Activated T-cell treated with anti-CD3 and anti-CD28 coated beads, Interleukin-2, amount 50 U/mL, for 1 hour (primary cell): ENCODE results near the gene NUMB.
"Not testable (repeated sequence)": the region's sequence is repeated elsewhere in the genome, so short reads cannot be mapped to it uniquely, and the experiment has no call there.

Experiments
- DNase-seq: peaks from one replicate; pipeline ENCODE4 v3.0.0-alpha.2; 2020

Gene NUMB

GRCh38 chr14:73403181-73403752, 55.1 kb downstream of the NUMB start:
- no peak for DNase-seq

DNA sequence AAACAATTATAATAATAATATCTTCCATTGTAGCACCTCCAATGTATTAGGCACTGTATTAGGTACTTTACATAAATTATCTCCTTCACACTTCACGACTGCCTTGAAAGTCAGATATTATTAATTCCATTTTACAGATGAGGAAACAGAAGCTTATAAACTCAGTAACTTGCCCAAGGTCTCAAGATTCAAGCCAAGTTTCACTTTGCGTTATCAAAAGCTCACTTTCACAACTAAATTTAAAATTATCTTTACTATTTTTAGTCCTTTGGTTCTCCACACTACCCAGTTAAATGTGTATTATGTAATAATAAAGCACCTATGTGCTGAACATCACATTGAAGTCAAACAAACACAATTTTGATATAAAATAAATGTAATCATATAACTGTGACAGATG, 55.8 kb downstream of the NUMB start:
- DNase-seq, result no peak

- DNase-seq, result no peak
Measured at GRCh38 chr14:73397810-73398209, 60.5 kb downstream of the NUMB start.

GRCh38 chr14:73394317-73394716, 64.0 kb downstream of the NUMB start:
- DNase-seq, result no peak

DNA sequence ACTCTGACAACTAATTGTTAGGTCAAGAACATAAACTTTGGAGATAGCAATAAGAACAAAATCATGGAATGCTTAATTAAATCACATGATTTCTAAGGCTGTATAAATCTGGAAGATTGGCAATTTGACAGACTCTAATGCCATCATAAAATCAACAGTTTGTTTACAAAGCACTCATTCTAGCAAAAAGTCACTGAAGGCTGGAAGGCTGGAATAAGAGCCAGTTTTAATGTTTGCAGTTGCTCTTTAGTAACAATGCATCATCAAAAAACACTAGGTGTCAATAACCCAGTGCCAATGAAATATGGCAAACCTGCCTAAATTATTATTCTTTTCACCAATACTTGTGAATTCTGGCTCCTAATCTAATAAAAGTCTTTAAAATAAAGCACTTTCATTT, 65.0 kb downstream of the NUMB start:
- DNase-seq, result no peak

DNA sequence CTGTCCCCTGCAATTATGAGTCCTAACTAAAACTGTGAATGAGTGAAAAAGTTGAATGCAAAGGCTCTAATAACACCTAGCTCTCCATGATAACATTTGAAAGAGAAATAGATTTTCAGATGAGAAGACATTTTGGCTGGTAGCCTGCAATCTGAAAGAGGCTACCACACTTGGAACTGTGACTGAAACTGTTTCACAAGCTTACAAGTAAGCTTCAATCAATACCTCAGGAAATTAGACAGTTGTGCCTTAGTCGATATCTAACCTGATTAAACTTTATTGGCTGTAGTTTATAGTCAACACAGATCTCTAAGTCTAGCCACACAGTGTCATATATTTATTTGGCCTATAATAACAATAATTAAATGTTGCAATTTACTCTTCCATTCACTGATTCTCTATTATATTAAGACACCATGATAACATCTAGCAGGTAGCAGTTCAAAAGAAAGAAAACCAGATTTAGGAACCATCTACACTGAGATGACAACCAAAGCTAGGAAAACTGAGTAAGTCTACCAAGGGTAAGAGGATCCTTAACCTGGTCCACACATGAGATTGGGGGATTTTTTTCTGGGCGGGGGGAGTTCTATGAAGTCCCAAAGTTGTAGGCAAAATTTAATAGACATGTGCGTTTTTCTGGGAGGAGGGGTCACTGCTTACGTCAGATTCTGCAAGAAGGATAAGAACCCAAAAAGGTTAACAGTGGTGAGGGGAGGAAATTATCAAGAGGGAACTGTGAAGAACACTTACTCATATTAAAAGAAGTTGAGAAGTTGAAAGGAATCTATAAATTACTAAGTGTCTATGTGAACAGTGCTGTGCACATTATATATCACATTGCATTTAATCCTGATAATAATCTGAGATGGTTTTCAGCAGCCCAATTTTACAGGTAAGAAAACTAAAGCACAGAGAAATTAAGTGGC, 65.8 kb downstream of the NUMB start:
- no peak for DNase-seq

- DNase-seq, result not testable (repeated sequence)
Measured at GRCh38 chr14:73387860-73388259, 70.5 kb downstream of the NUMB start.

- no peak for DNase-seq
Measured at GRCh38 chr14:73386342-73386741, 72.0 kb downstream of the NUMB start.

- DNase-seq, result not testable (repeated sequence)
Measured at GRCh38 chr14:73385021-73385420, 73.3 kb downstream of the NUMB start.

DNA sequence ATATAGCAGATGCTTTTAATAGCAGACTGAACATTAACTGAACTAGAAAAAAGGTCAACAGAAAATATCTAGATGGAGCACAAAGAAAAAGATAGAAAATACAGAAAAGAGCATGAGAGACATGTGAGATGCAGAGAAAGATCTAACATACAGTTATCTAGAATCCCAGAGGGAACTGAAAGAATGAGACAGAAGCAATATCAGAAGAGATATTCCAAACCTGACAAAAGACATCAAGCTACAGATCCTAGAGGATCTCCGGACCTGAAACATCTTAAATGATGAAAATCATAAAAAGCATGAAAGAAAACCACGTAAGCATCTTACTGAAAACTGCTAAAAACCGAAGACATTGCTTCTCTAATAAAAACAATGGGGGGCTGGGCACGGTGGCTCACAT, 75.0 kb downstream of the NUMB start:
- no peak for DNase-seq

GRCh38 chr14:73381380-73382013, 76.8 kb downstream of the NUMB start:
- DNase-seq, result no peak

- DNase-seq, result no peak
Measured at GRCh38 chr14:73376585-73376984, 81.8 kb downstream of the NUMB start.

DNA sequence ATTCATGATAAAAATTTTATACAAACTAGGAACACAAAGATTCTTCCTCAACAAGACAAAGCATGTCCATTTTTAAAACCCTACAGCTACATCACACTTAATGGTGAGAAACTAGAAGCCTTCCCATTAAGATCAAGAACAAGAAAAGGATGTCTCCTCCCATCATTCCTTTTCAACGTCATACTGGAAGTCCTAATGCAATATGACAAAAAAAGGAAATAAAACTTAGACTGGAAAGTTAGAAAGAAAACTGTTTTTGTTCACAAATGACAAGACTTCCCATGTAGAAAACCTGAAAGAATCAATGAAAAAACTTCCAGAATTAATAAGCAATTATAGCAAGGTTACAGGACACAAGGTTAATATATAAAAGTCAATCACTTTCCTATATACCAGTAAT, 82.5 kb downstream of the NUMB start:
- DNase-seq, result no peak

DNA sequence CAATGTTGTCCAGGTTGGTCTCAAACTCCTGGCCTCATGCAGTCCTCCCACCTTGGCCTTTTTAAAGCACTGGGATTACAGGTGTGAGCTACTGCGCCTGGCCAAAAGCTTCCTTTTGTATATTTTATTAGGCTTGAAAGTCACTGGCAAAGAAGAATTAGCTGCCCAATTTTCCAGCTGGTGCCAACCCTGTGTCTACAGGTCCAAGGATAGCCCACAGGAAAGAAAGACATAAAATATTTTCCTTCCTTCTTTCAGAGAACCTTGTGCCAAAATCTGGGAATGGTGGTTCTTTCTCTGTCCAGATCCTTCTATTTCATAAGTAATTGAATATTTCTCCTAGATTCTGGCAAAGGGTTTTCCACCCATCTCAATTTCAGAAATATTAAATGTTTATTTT, 84.1 kb downstream of the NUMB start:
- no peak for DNase-seq

DNA sequence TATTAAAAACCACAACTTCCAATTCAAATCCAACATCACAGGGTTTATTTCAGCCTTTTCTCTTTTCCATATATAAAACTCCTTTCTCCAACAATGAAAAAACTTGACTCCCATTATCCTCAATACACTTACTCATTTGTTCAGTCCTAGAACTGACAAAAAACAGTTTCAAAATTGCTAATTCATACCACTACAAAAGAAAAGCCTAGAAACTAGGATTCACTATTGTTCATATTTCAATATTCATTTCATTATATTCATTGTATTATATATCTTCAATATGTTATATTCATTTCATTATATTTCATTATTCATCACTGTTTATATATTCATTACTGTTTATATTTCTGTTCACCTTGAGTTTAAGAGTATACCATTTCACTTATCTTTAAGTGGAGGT, 85.8 kb downstream of the NUMB start:
- no peak for DNase-seq

- no peak for DNase-seq
Measured at GRCh38 chr14:73370561-73370960, 87.8 kb downstream of the NUMB start.

GRCh38 chr14:73369428-73369827, 88.9 kb downstream of the NUMB start:
- no peak for DNase-seq

- no peak for DNase-seq
Measured at GRCh38 chr14:73368616-73369015, 89.7 kb downstream of the NUMB start.

DNA sequence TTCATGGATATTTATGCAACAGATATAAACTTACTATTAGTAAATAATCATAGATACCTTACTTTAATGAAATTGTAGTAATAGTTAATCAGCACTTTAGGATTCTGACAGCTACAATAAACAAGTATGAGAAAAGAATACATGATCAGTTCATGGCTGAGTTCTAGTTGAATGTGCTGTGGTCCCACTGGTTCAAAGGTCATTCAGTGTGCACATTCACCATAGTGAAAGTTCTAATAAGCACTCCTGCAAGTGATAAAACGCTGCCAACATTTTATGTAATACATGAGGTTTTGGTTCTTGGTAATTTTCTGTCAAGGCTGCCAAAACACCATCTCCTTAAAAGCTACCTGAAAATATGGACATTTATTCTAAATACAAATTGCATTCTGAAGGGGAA, 92.6 kb downstream of the NUMB start:
- no peak for DNase-seq

DNA sequence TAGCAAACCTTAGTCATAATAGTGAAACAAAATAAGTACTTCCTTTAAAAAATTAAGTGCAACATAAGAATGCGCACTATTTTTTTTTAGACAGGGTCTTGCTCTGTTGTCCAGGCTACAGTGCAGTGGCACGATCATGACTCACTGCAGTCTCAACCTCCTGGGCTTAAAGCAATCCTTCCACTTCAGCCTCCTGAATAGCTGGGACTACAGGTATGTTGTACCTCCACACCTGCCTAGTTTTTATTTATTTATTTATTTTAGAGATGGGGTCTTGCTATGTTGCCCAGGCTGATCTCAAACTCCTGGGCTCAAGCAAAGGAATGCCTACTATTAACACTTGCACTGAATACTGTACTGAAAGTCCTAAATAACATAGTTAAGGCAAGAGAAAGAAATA, 93.8 kb downstream of the NUMB start:
- DNase-seq, result no peak

DNA sequence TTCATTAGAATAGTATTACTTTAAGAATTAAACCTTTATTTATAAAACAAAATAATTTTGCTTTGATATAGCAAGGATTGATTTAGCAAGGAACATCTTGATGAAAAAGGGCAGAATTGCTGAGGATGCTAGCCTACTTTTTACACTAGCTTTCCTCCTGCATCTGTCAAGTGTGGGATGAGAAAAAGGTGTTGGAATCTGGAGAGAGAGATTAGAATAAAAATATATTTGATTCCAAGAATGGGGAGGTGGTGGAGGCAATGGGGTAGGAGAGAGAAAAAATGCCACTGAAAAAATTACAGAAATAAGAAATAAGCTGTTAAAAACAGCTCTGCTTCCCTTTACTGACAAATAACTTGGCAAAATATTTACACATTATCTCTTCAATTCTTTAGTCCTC, 98.9 kb downstream of the NUMB start:
- no peak for DNase-seq

DNA sequence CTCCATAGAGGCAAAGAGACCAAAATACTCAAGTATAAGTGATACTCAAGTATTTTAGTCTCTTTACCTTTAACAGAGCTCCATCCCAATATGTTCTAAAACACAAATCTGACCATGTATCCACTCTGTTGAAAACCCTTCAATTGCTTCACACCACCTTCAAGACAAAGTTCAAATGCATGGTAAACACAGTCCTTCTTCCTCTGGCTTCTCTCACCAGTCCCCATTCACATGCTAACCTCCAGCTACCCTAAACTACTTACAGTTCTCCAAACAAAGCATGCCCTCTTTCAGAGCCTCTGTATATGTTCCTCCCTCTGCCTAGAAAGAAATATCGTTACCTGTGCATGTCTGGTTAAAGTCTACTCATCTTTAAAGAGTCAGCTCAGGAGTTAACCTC, 100.2 kb downstream of the NUMB start:
- DNase-seq, result no peak

DNA sequence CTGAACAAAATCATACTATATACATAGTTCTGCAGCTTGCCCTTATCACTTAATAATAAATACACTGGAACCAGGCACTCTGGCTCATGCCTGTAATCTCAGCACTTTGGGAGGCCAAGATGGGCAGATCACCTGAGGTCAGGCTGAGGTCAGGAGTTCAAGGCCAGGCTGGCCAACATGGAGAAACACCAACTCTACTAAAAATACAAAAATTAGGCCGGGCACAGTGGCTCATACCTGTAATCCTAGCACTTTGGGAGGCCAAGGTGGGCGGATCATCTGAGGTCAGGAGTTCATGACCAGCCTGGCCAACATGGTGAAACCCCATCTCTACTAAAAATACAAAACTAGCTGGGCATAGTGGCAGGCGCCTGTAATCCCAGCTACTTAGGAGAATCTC, 109.3 kb downstream of the NUMB start:
- not testable (repeated sequence) for DNase-seq

DNA sequence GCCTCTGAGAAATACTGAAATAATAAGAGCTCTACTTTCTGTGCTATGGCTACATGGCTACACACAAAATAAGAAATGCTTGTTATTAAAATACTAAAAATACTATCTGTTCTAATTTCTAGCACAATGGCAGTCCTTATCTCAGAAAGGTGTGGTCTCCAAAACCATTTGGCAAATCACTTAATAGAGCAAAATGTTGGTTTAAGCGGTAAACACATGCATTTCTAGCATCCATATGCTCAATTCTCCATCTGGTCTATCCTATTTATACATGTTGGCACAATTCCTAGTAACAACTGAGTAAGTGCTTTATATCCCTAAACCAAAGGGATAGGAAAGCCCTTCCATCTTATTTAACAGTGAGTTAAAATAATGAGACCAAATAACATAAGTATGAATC, 114.0 kb downstream of the NUMB start:
- no peak for DNase-seq
